ENCODE data around the gene PSAPL1.
"Not testable (repeated sequence)": the region's sequence is repeated elsewhere in the genome, so short reads cannot be mapped to it uniquely, and the experiment has no call there.

DNA sequence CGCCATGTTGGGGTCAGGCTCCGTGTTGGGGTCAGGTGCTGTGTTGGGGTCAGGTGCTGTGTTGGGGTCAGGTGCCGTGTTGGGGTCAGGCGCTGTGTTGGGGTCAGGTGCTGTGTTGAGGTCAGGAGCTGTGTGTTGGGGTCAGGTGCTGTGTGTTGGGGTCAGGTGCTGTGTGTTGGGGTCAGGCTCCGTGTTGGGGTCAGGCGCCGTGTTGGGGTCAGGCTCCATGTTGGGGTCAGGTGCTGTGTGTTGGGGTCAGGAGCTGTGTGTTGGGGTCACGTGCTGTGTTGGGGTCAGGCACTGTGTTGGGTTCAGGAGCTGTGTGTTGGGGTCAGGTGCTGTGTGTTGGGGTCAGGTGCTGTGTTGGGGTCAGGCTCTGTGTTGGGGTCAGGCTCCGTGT is 18.1 kb upstream of the PSAPL1 start:
- not testable (repeated sequence) for TF ChIP-seq POLR2A, EP300 (IDR thresholded peaks at IDR 0.05)
- TF ChIP-seq, protein P1, sequence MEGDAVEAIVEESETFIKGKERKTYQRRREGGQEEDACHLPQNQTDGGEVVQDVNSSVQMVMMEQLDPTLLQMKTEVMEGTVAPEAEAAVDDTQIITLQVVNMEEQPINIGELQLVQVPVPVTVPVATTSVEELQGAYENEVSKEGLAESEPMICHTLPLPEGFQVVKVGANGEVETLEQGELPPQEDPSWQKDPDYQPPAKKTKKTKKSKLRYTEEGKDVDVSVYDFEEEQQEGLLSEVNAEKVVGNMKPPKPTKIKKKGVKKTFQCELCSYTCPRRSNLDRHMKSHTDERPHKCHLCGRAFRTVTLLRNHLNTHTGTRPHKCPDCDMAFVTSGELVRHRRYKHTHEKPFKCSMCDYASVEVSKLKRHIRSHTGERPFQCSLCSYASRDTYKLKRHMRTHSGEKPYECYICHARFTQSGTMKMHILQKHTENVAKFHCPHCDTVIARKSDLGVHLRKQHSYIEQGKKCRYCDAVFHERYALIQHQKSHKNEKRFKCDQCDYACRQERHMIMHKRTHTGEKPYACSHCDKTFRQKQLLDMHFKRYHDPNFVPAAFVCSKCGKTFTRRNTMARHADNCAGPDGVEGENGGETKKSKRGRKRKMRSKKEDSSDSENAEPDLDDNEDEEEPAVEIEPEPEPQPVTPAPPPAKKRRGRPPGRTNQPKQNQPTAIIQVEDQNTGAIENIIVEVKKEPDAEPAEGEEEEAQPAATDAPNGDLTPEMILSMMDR (IDR thresholded peaks at IDR 0.05) = not testable (repeated sequence)

Measured in ovary (tissue), 3 donors.